SH-SY5Y (cell line): Measurements from ENCODE around the gene ADGRA1.

Source experiments
- GATA2 ChIP-seq: IDR thresholded peaks from 2 replicates; pipeline ENCODE4 v1.6.1; 2011; ENCODE audit warnings: mild to moderate bottlenecking, low read depth, low read length
- GATA3 ChIP-seq: IDR thresholded peaks from 2 replicates; pipeline ENCODE4 v1.6.1; 2011; ENCODE audit warnings: low read depth, mild to moderate bottlenecking, low read length, moderate library complexity

Gene ADGRA1

GRCh38 chr10:133091316-133091715, 3.6 kb downstream of the ADGRA1 start:
- TF ChIP-seq GATA2 (no peak), GATA3 (no peak)

GRCh38 chr10:133093291-133093690, 5.6 kb downstream of the ADGRA1 start:
- TF ChIP-seq GATA2 (no peak), GATA3 (no peak)

GRCh38 chr10:133094286-133094685, 6.6 kb downstream of the ADGRA1 start:
- TF ChIP-seq GATA3 = no peak
- no peak for TF ChIP-seq GATA2

GRCh38 chr10:133094866-133095265, 7.1 kb downstream of the ADGRA1 start:
- TF ChIP-seq GATA2 = no peak
- no peak for TF ChIP-seq GATA3

- TF ChIP-seq GATA3 = no peak
Observed at GRCh38 chr10:133095586-133095985, 7.9 kb downstream of the ADGRA1 start.

- TF ChIP-seq GATA3 = no peak
- TF ChIP-seq GATA2 = no peak
Observed at GRCh38 chr10:133096616-133097269, 9.0 kb downstream of the ADGRA1 start.

- TF ChIP-seq GATA3 (no peak), GATA2 (no peak)
Observed at GRCh38 chr10:133097418-133097817, 9.7 kb downstream of the ADGRA1 start.

GRCh38 chr10:133097961-133098360, 10.2 kb downstream of the ADGRA1 start:
- TF ChIP-seq GATA3 (no peak), GATA2 (no peak)

- TF ChIP-seq GATA3 (no peak), GATA2 (no peak)
Observed at GRCh38 chr10:133098426-133099124, 10.9 kb downstream of the ADGRA1 start.

GRCh38 chr10:133099571-133099970, 11.8 kb downstream of the ADGRA1 start:
- no peak for TF ChIP-seq GATA2
- TF ChIP-seq GATA3 = no peak

- TF ChIP-seq GATA2 (no peak), GATA3 (no peak)
Observed at GRCh38 chr10:133100186-133100585, 12.5 kb downstream of the ADGRA1 start.

- TF ChIP-seq GATA2 (no peak), GATA3 (no peak)
Observed at GRCh38 chr10:133100706-133101415, 13.1 kb downstream of the ADGRA1 start.

GRCh38 chr10:133101416-133101810, 13.7 kb downstream of the ADGRA1 start:
- TF ChIP-seq GATA2 = no peak
- no peak for TF ChIP-seq GATA3

GRCh38 chr10:133102415-133103095, 14.8 kb downstream of the ADGRA1 start:
- TF ChIP-seq GATA3 = no peak
- no peak for TF ChIP-seq GATA2

- TF ChIP-seq GATA2 (no peak), GATA3 (no peak)
Observed at GRCh38 chr10:133103311-133103910, 15.7 kb downstream of the ADGRA1 start.
